GM18498 (cell line): ENCODE data around the gene FARP2.
"Not testable (repeated sequence)": the region's sequence is repeated elsewhere in the genome, so short reads cannot be mapped to it uniquely, and the experiment has no call there.

Source experiments
- ATAC-seq: cut with Tn5 transposase; IDR thresholded peaks from one replicate; pipeline ENCODE4 v1.9.1; 2021; ENCODE audit warnings: mild to moderate bottlenecking, moderate library complexity; ENCODE audit not compliant: unreplicated experiment

FARP2 gene

GRCh38 chr2:241498115-241499070 is 142.3 kb downstream of the FARP2 start:
- ATAC-seq = no peak

- ATAC-seq = no peak
Observed at GRCh38 chr2:241499146-241499965, 143.3 kb downstream of the FARP2 start.

- no peak for ATAC-seq
Observed at GRCh38 chr2:241500016-241500415, 143.9 kb downstream of the FARP2 start.

GRCh38 chr2:241500431-241500975 is 144.4 kb downstream of the FARP2 start:
- no peak for ATAC-seq

- no peak for ATAC-seq
Observed at GRCh38 chr2:241501099-241501541, 145.0 kb downstream of the FARP2 start.

GRCh38 chr2:241501551-241501950 is 145.5 kb downstream of the FARP2 start:
- no peak for ATAC-seq

GRCh38 chr2:241502281-241502680 is 146.2 kb downstream of the FARP2 start:
- no peak for ATAC-seq

GRCh38 chr2:241503776-241504392 is 147.8 kb downstream of the FARP2 start:
- no peak for ATAC-seq

GRCh38 chr2:241505086-241505780 is 149.1 kb downstream of the FARP2 start:
- ATAC-seq = no peak

GRCh38 chr2:241505781-241506201 is 149.7 kb downstream of the FARP2 start:
- ATAC-seq = no peak

GRCh38 chr2:241506317-241506716 is 150.2 kb downstream of the FARP2 start:
- ATAC-seq = not testable (repeated sequence)

- ATAC-seq = no peak
Observed at GRCh38 chr2:241506793-241507429, 150.8 kb downstream of the FARP2 start.

GRCh38 chr2:241507430-241508239 is 151.6 kb downstream of the FARP2 start:
- peak; percentile 24 for ATAC-seq

GRCh38 chr2:241508240-241509154 is 152.4 kb downstream of the FARP2 start, which contains the start of gene STK25:
TSS of gene STK25 (minus strand) at chr2:241508584. CDS start at chr2:241508035, 549 bp downstream.
- peak; percentile 94 for ATAC-seq

- ATAC-seq = no peak
Observed at GRCh38 chr2:241509155-241509784, 153.2 kb downstream of the FARP2 start.

GRCh38 chr2:241511091-241511741 is 155.1 kb downstream of the FARP2 start:
- ATAC-seq = no peak

GRCh38 chr2:241514553-241514952 is 158.5 kb downstream of the FARP2 start:
- ATAC-seq = no peak
